ENCODE data around the gene ARSG. TPM values are rescaled to one million over a fixed set of nuclear protein-coding genes. Genes with fewer than 3 reads are reported as not detected.
"Not testable (repeated sequence)": the region's sequence is repeated elsewhere in the genome, so short reads cannot be mapped to it uniquely, and the experiment has no call there.

ARSG gene
- total RNA-seq, 2 experiments from 2014 or later, result 11.7 to 13.8 TPM

- POLR2A ChIA-PET, result no interaction called here
- peaks cover 48% of the 10 kb centered on the region for H3K36me3 Mint-ChIP-seq (ENCODE audit: low read depth)
- H3K4me3 Mint-ChIP-seq, result no peak overlapping the region
Observed at GRCh38 chr17:68257934-68258333, 33.4 kb upstream of the ARSG start.

GRCh38 chr17:68258890-68259647 lies 32.2 kb upstream of the ARSG start:
- Mint-ChIP-seq H3K4me1 (peaks cover 82% of the 10 kb centered on the region), H3K36me3 (ENCODE audit: low read depth) (peaks cover 38% of the 10 kb centered on the region), H3K4me3 (peak overlapping the region; percentile 64), H3K27ac (peak overlapping the region; percentile 90)
- POLR2A ChIA-PET, result interaction anchor here (0.7 kb wide), 1 partner anchor 199 kb away, joined by 3 read pairs; no protein-coding TSS in a partner anchor
- DNase-seq, result peak; percentile 64
- CTCF ChIA-PET, result interaction anchor here (1.0 to 1.5 kb wide), 3 partner anchors 33 to 203 kb away, joined by 3 to 6 read pairs (median 3); no protein-coding TSS in a partner anchor
- not testable (repeated sequence) for H3K9me3 Mint-ChIP-seq, H3K27me3 Mint-ChIP-seq

More at GRCh38 chr17:68257934-68258333, 33.4 kb upstream of the ARSG start:
- Mint-ChIP-seq H3K9me3 (no peaks in the 10 kb centered on the region), H3K27ac (peak overlapping the region; percentile 75), H3K27me3 (no peaks in the 10 kb centered on the region), H3K4me1 (peaks cover 85% of the 10 kb centered on the region)
- DNase-seq, result no peak
- CTCF ChIA-PET, result no interaction called here

DNA sequence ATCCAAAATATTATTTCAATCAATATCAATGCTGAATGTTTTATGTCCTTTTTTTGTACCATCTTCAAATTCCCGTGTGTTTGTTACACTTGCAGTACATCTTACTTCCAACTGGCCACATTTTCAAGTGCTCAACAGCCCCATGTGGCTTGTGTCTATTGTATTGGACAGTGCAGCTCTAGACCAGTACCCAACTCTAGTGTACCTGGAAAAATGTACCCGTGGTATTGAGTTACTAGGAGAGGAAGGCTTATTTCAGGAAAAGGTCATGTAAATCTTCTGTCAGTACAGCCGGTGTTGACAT lies 31.7 kb upstream of the ARSG start:
- H3K9me3 Mint-ChIP-seq, H3K27me3 Mint-ChIP-seq, DNase-seq, POLR2A ChIA-PET: not testable (repeated sequence)
- Mint-ChIP-seq H3K4me1 (peaks cover 78% of the 10 kb centered on the region), H3K27ac (peak overlapping the region; percentile 90), H3K4me3 (peak overlapping the region; percentile 64), H3K36me3 (ENCODE audit: low read depth) (peaks cover 34% of the 10 kb centered on the region)
- CTCF ChIA-PET, result interaction anchor here (1.0 to 1.5 kb wide), 3 partner anchors 32 to 203 kb away, joined by 3 to 6 read pairs (median 3); no protein-coding TSS in a partner anchor

DNA sequence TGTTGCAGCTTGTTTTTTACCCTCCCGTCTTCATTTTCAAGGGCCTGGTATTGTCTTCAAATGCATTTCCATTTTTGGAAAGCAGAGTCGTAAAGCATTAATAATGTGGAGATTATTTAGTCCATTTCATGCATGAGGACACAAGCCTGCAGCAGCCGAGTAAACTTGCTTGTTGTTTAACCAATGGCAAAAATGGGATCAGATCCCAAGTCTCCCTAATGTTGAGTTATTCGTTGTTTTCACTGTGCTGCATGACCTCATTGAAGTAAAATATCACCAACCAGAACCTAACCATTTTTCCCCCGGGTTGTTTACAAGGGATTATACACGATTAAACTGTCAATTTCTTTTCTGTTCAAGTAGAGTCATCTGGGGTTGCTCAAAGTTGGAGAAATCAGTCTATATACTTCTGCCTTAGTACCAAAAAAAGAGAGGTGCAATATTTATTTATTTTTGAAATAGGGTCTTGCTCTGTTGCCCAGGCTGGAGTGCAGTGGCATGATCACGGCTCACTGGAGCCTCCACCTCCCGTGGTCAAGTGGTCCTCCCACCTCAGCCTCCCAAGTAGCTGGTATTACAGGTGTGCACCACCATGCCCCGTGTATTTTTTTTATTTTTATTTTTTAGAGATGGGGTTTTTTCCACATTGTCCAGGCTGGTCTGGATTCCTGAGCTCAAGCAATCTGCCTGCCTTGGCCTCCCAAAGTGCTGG lies 31.1 kb upstream of the ARSG start:
- peaks cover 71% of the 10 kb centered on the region for H3K4me1 Mint-ChIP-seq
- H3K36me3 Mint-ChIP-seq (ENCODE audit: low read depth), result peaks cover 27% of the 10 kb centered on the region
- CTCF ChIA-PET, result interaction anchor here (0.9 to 1.5 kb wide), 5 partner anchors 32 to 202 kb away, joined by 3 to 6 read pairs (median 5); no protein-coding TSS in a partner anchor
- H3K27me3 Mint-ChIP-seq, result no peaks in the 10 kb centered on the region
- POLR2A ChIA-PET, result no interaction called here
- peak overlapping the region; percentile 64 for H3K4me3 Mint-ChIP-seq
- H3K27ac Mint-ChIP-seq, result peak overlapping the region; percentile 90
- H3K9me3 Mint-ChIP-seq, result no peaks in the 10 kb centered on the region
- DNase-seq, result no peak

- POLR2A ChIA-PET; H3K27me3 Mint-ChIP-seq; H3K27ac Mint-ChIP-seq; DNase-seq; H3K4me3 Mint-ChIP-seq; H3K36me3 Mint-ChIP-seq (ENCODE audit: low read depth); H3K9me3 Mint-ChIP-seq: not testable (repeated sequence)
- peaks cover 61% of the 10 kb centered on the region for H3K4me1 Mint-ChIP-seq
- CTCF ChIA-PET, result interaction anchor here (0.7 to 2.3 kb wide), 12 partner anchors 10 to 211 kb away, joined by 3 to 9 read pairs (median 4); no protein-coding TSS in a partner anchor
Observed at GRCh38 chr17:68262467-68262866, 28.8 kb upstream of the ARSG start.

- POLR2A ChIA-PET, result interaction anchor here (0.5 kb wide), 1 partner anchor 50 kb away, joined by 4 read pairs; no protein-coding TSS in a partner anchor
- not testable (repeated sequence) for H3K4me3 Mint-ChIP-seq
Observed at GRCh38 chr17:68263101-68263681, 28.1 kb upstream of the ARSG start.

DNA sequence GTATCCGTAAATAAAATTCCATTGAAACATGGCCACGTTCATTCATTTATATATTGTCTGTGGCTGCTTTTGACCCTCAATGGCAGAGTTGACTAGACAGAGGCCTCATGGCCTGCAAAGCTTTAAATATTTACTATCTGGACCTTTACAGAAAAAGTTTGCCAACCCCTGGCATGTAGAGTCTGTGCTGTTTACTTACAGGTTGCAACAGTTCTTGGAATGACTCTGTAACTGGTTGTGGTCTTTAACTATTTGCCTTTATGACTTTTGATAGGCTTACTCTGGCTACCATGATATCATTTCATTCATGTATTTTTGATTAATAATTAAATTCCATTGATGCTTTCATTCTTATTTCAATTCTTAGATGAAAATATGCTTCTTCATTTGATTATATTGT lies 25.5 kb upstream of the ARSG start:
- H3K4me3 Mint-ChIP-seq, H3K9me3 Mint-ChIP-seq, H3K27ac Mint-ChIP-seq, POLR2A ChIA-PET, DNase-seq, H3K27me3 Mint-ChIP-seq: not testable (repeated sequence)
- H3K4me1 Mint-ChIP-seq, result peaks cover 39% of the 10 kb centered on the region
- CTCF ChIA-PET, result interaction anchor here (0.7 to 2.0 kb wide), 6 partner anchors 12 to 196 kb away, joined by 3 to 15 read pairs (median 3); no protein-coding TSS in a partner anchor
- H3K36me3 Mint-ChIP-seq (ENCODE audit: low read depth), result peaks cover 10% of the 10 kb centered on the region

More at GRCh38 chr17:68263101-68263681, 28.1 kb upstream of the ARSG start:
- CTCF ChIA-PET, result interaction anchor here (1.0 to 2.3 kb wide), 12 partner anchors 9 to 199 kb away, joined by 3 to 9 read pairs (median 4); no protein-coding TSS in a partner anchor
- H3K27ac Mint-ChIP-seq; H3K9me3 Mint-ChIP-seq; DNase-seq; H3K36me3 Mint-ChIP-seq (ENCODE audit: low read depth); H3K27me3 Mint-ChIP-seq: not testable (repeated sequence)
- H3K4me1 Mint-ChIP-seq, result peaks cover 57% of the 10 kb centered on the region

GRCh38 chr17:68273722-68274121 lies 17.6 kb upstream of the ARSG start:
- POLR2A ChIA-PET, result no interaction called here

GRCh38 chr17:68276339-68276738 lies 15.0 kb upstream of the ARSG start:
- POLR2A ChIA-PET, result not testable (repeated sequence)

More at GRCh38 chr17:68273722-68274121, 17.6 kb upstream of the ARSG start:
- Mint-ChIP-seq H3K27me3 (no peaks in the 10 kb centered on the region), H3K4me3 (no peak overlapping the region), H3K4me1 (peaks cover 2% of the 10 kb centered on the region), H3K36me3 (ENCODE audit: low read depth) (peaks cover 44% of the 10 kb centered on the region), H3K9me3 (peaks cover 5% of the 10 kb centered on the region), H3K27ac (no peak overlapping the region)
- CTCF ChIA-PET, result interaction anchor here (0.7 to 1.7 kb wide), 3 partner anchors 18 to 191 kb away, joined by 3 to 5 read pairs (median 3); partner anchors contain the start of gene ARSG
- DNase-seq, result no peak

GRCh38 chr17:68277807-68278206 lies 13.5 kb upstream of the ARSG start:
- POLR2A ChIA-PET, result no interaction called here
- H3K27ac Mint-ChIP-seq, result no peak overlapping the region
- H3K9me3 Mint-ChIP-seq, result peaks cover 10% of the 10 kb centered on the region
- H3K36me3 Mint-ChIP-seq (ENCODE audit: low read depth), result peaks cover 58% of the 10 kb centered on the region
- peaks cover 7% of the 10 kb centered on the region for H3K4me1 Mint-ChIP-seq
- CTCF ChIA-PET, result interaction anchor here (1.3 kb wide), 1 partner anchor 11 kb away, joined by 4 read pairs; no protein-coding TSS in a partner anchor
- DNase-seq, result no peak
- H3K4me3 Mint-ChIP-seq, result no peak overlapping the region
- no peaks in the 10 kb centered on the region for H3K27me3 Mint-ChIP-seq

More at GRCh38 chr17:68276339-68276738, 15.0 kb upstream of the ARSG start:
- H3K4me1 Mint-ChIP-seq, DNase-seq, H3K9me3 Mint-ChIP-seq, H3K27me3 Mint-ChIP-seq, H3K4me3 Mint-ChIP-seq, H3K27ac Mint-ChIP-seq: not testable (repeated sequence)
- CTCF ChIA-PET, result interaction anchor here (1.5 to 1.7 kb wide), 3 partner anchors 10 to 71 kb away, joined by 3 to 6 read pairs (median 4); no protein-coding TSS in a partner anchor
- H3K36me3 Mint-ChIP-seq (ENCODE audit: low read depth), result peaks cover 56% of the 10 kb centered on the region

- H3K4me3 Mint-ChIP-seq, H3K27me3 Mint-ChIP-seq, DNase-seq, CTCF ChIA-PET, H3K27ac Mint-ChIP-seq, H3K9me3 Mint-ChIP-seq: not testable (repeated sequence)
- POLR2A ChIA-PET, result interaction anchor here (0.6 kb wide), 1 partner anchor 19 kb away, joined by 3 read pairs; no protein-coding TSS in a partner anchor
- Mint-ChIP-seq H3K36me3 (ENCODE audit: low read depth) (peaks cover 45% of the 10 kb centered on the region), H3K4me1 (peaks cover 13% of the 10 kb centered on the region)
Observed at GRCh38 chr17:68281965-68282364, 9.3 kb upstream of the ARSG start.

DNA sequence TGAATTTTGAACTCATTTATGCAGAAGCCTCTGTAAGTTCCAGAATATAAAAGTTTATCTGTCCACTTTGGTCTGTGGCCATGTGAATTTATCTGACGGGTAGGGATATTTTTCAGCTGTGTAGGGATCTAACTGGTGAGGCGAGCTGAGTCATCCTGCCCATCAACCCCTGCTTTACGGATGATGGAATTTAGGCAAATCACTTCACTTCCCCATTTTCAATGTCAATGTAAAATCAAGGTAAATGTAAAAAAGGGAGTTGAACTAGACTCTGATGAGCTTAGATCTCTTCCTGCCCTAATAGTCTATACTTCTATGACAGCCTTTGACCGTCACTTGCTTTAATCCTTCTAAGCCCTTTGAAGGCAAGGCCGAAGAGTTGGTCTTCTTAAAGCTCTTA lies 2.9 kb upstream of the ARSG start:
- no peaks in the 10 kb centered on the region for H3K27me3 Mint-ChIP-seq
- peaks cover 14% of the 10 kb centered on the region for H3K36me3 Mint-ChIP-seq (ENCODE audit: low read depth)
- POLR2A ChIA-PET, result no interaction called here
- no peak overlapping the region for H3K27ac Mint-ChIP-seq
- peaks cover 47% of the 10 kb centered on the region for H3K4me1 Mint-ChIP-seq
- no peaks in the 10 kb centered on the region for H3K9me3 Mint-ChIP-seq
- CTCF ChIA-PET, result interaction anchor here (0.6 to 3.8 kb wide), 3 partner anchors 10 to 111 kb away, joined by 4 to 10 read pairs (median 4); no protein-coding TSS in a partner anchor
- H3K4me3 Mint-ChIP-seq, result no peak overlapping the region
- DNase-seq, result no peak

Measured in activated CD4-positive, alpha-beta T cell treated with anti-CD3 and anti-CD28 coated beads, Interleukin-2, amount 10 ng/mL, durations not matched to agents 7 days and 5 days (primary cell).